ENCODE measurements around the gene EPGN.

- TF ChIP-seq EP300 (IDR thresholded peaks at IDR 0.05) (no peak), POLR2A (IDR thresholded peaks at IDR 0.05; ENCODE audit: low read length) (no peak), BCL3 (IDR thresholded peaks at IDR 0.05) (no peak), RAD21 (conservative IDR thresholded peaks at IDR 0.05 in 1 of 2, IDR thresholded peaks at IDR 0.05 in 1 of 2) (no peak), CHD2 (IDR thresholded peaks at IDR 0.05; ENCODE audit: low read length, partially characterized antibody) (no peak), CTCF (IDR thresholded peaks at IDR 0.05) (no peak), SREBF2 (IDR thresholded peaks at IDR 0.05) (no peak), ZC3H11A (IDR thresholded peaks at IDR 0.05) (no peak), MAX (IDR thresholded peaks at IDR 0.05) (no peak), RCOR1 (IDR thresholded peaks at IDR 0.05; ENCODE audit: low read depth, low read length) (no peak), ESRRA (IDR thresholded peaks at IDR 0.05; ENCODE audit: borderline replicate concordance, low read length) (no peak), CBX8 (IDR thresholded peaks at IDR 0.05) (no peak), CHD4 (IDR thresholded peaks at IDR 0.05; ENCODE audit: borderline replicate concordance) (no peak), ZFP36 (IDR thresholded peaks at IDR 0.05; ENCODE audit: borderline replicate concordance, partially characterized antibody) (no peak)
These were observed 48.2 kb upstream of the EPGN start for GRCh38 chr4:74260036-74260435.
